Endothelial cell (in vitro differentiated cells): ENCODE measurements around the gene SRXN1. TPM values are rescaled to one million over a fixed set of nuclear protein-coding genes. Genes with fewer than 3 reads are reported as not detected.

Experiments
- DNase-seq: peaks from one replicate; pipeline ENCODE4 v3.0.0; 2021; ENCODE audit warnings: low spot score
- H3K27ac Mint-ChIP-seq: one replicate; pipeline ENCODE4 v1.8.0; 2021; ENCODE audit warnings: mixed read lengths, inconsistent platforms; ENCODE audit not compliant: unreplicated experiment
- H3K27me3 Mint-ChIP-seq: one replicate; pipeline ENCODE4 v1.8.0; 2021; ENCODE audit warnings: mild to moderate bottlenecking, moderate library complexity, mixed read lengths, inconsistent platforms; ENCODE audit not compliant: unreplicated experiment
- H3K36me3 Mint-ChIP-seq: one replicate; pipeline ENCODE4 v1.8.0; 2021; ENCODE audit warnings: mild to moderate bottlenecking, low read depth, mixed read lengths, inconsistent platforms; ENCODE audit not compliant: unreplicated experiment
- H3K4me1 Mint-ChIP-seq: one replicate; pipeline ENCODE4 v1.8.0; 2021; ENCODE audit warnings: mild to moderate bottlenecking, mixed read lengths, inconsistent platforms; ENCODE audit not compliant: unreplicated experiment
- H3K4me3 Mint-ChIP-seq: one replicate; pipeline ENCODE4 v1.8.0; 2021; ENCODE audit warnings: mild to moderate bottlenecking, mixed read lengths, inconsistent platforms; ENCODE audit not compliant: unreplicated experiment
- H3K9me3 Mint-ChIP-seq: one replicate; pipeline ENCODE4 v1.8.0; 2021; ENCODE audit warnings: mixed read lengths, inconsistent platforms; ENCODE audit not compliant: unreplicated experiment
- total RNA-seq: library from RNA; stranded (reverse); fragmentation: NEBNext Ultra II Directional; extraction: Animal tissue kit (Norgen Biotek cat#: 25700); gene quantifications from one replicate; pipeline ENCODE4 v1.2.1, GENCODE V29; 2021; ENCODE audit not compliant: unreplicated experiment
- TF ChIP-seq, protein P1 (sequence below): fragments of 200-600 bp; sonication (generic); IDR thresholded peaks from one replicate; pipeline ENCODE4 v1.5.0; 2021; ENCODE audit warnings: antibody characterized with exemption; ENCODE audit not compliant: unreplicated experiment

Gene SRXN1
- total RNA-seq, 1 donor from 2014 or later, result 4.1 TPM

DNA sequence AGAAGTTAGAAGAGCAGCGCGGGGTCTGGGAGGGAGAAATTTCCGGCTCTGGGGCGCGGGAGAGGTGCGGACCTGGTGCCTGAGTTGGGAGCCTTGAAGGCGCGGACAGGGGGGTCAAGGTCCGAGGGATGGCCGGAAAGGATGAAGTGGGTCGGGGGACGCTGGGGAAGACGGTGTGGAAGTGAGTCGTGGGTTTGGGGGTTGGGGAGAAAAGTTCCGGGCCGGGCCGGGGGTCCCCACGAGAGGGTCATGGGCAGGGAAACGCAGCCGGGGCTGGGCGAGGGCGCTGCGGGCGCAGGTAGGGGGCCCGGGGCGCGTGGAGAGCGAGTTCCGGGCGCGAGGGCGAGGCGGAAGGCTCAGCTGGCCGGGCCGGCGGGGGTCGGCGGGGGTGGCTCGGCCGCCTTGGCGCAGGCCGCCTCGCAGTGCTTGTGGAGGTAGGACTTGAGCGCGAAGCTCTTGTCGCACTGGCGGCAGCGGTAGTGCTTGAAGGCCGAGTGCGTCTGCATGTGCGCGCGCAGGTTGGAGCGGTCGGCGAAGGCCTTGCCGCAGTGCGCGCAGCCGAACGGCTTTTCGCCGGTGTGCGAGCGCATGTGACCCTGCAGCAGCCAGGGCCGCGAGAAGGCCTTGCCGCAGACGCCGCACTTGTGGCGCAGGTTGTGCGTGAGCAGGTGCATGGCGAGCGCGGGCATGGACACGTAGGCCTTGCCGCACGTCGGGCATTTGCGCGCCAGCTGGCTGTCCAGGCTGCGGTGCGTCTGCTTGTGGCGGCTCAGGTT lies 10.5 kb upstream of the SRXN1 start:
- H3K27me3 Mint-ChIP-seq, result peaks cover 22% of the 10 kb centered on the region
- TF ChIP-seq, protein P1, sequence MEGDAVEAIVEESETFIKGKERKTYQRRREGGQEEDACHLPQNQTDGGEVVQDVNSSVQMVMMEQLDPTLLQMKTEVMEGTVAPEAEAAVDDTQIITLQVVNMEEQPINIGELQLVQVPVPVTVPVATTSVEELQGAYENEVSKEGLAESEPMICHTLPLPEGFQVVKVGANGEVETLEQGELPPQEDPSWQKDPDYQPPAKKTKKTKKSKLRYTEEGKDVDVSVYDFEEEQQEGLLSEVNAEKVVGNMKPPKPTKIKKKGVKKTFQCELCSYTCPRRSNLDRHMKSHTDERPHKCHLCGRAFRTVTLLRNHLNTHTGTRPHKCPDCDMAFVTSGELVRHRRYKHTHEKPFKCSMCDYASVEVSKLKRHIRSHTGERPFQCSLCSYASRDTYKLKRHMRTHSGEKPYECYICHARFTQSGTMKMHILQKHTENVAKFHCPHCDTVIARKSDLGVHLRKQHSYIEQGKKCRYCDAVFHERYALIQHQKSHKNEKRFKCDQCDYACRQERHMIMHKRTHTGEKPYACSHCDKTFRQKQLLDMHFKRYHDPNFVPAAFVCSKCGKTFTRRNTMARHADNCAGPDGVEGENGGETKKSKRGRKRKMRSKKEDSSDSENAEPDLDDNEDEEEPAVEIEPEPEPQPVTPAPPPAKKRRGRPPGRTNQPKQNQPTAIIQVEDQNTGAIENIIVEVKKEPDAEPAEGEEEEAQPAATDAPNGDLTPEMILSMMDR, result no peak
- no peaks in the 10 kb centered on the region for H3K9me3 Mint-ChIP-seq
- peaks cover 22% of the 10 kb centered on the region for H3K4me1 Mint-ChIP-seq
- peaks cover 8% of the 10 kb centered on the region for H3K36me3 Mint-ChIP-seq
- H3K27ac Mint-ChIP-seq, result no peak overlapping the region
- H3K4me3 Mint-ChIP-seq, result peak overlapping the region; percentile 62
- DNase-seq, result peak; percentile 34

DNA sequence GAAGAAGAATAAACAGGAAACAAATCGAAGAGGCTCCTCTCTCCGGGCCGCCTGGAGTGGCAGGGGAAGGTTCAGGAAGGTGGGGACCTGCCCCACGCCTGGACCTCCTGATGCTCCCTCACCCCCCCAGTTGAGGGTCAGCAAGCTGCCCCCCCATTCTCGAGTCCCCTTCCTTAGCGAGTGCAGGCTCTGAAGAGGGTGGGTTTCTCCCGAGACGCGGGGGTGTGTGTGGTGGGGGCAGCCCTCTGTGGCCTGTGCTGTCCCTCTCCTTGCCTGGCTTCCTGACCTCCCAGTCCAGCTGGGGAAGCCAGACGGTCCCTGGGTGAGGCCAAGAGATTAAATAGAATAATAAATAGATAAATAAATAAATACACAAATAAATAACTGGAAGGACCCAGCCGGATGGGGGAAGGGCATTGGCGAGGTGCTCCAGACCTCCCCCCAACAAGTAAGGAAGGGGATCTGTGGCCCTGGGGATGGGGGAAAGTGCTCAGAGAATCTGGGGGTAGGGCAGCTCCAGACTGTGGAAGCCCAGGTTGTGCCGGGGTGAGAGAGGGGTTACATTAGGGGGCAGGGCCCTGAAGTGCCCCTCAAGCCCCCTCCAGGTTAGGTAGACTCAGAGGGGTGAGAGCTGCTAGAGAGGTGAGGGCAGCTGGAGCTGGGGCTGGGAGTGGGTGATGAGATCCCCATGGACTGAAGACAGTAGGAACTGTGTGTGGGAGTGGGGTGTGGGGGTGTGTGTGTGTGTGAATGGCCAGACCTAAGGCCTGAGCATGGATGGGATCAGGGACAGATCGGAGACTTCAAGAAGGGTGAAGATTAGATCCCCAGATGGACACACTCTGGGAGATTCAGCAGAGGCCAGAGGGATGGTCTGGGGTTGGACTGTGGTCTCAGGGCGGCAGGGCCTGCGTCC lies 9.5 kb upstream of the SRXN1 start:
- Mint-ChIP-seq H3K4me1 (peaks cover 29% of the 10 kb centered on the region), H3K27me3 (peaks cover 18% of the 10 kb centered on the region)
- TF ChIP-seq, protein P1, result no peak

DNA sequence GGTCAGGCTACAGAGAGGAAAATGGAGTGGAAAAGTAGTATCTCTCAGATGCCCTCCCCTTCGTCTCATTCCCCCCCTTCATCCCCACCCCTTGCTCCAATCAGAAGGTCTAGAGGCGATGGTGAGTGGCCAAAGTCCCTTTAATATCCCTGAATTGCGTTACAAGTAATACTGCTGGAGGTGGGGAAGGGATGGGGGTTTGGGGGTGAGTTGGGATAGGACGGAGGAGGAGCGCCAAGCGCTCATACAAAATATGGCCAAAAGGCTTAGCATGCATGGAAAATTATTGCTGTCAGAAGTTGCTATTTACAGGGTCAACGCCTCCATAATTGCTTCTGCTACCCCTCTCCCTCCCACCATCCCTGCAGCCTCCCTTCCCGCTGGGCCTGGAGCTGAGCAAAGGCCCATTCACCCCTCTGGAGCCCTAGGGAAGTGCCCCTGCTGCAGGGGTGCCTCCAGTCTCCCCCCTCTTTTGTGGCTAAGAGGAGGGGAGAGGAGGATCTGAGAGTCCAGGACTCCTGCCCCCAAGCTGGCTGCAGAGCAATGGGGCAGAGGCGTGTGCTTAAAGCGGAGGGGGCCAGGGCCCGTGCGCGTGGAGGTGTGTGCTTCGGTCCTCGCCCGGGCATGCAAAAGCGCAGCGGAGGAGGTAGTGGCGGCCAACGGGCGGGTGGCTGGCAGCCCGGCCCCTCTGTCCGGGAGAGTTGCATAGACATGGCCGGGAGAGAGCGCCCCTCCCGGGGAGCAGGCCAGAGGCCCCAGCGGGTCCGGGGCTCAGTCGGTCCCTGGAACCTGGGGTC lies 8.7 kb upstream of the SRXN1 start:
- no peaks in the 10 kb centered on the region for H3K9me3 Mint-ChIP-seq
- DNase-seq, result no peak
- H3K36me3 Mint-ChIP-seq, result peaks cover 8% of the 10 kb centered on the region
- no peak overlapping the region for H3K4me3 Mint-ChIP-seq
- peaks cover 29% of the 10 kb centered on the region for H3K4me1 Mint-ChIP-seq
- H3K27me3 Mint-ChIP-seq, result peaks cover 19% of the 10 kb centered on the region
- TF ChIP-seq, protein P1, result no peak
- no peak overlapping the region for H3K27ac Mint-ChIP-seq

More for the DNA sequence above, 9.5 kb upstream of the SRXN1 start:
- no peak for DNase-seq
- no peaks in the 10 kb centered on the region for H3K9me3 Mint-ChIP-seq
- H3K36me3 Mint-ChIP-seq, result peaks cover 8% of the 10 kb centered on the region
- H3K4me3 Mint-ChIP-seq, result peak overlapping the region; percentile 62
- H3K27ac Mint-ChIP-seq, result peak overlapping the region; percentile 48

- Mint-ChIP-seq H3K4me3 (no peak overlapping the region), H3K27ac (peak overlapping the region; percentile 15), H3K36me3 (peaks cover 8% of the 10 kb centered on the region), H3K27me3 (peaks cover 16% of the 10 kb centered on the region), H3K9me3 (no peaks in the 10 kb centered on the region), H3K4me1 (peaks cover 35% of the 10 kb centered on the region)
- TF ChIP-seq, protein P1, result no peak
- DNase-seq, result no peak
These were observed 5.8 kb upstream of the SRXN1 start for GRCh38 chr20:658731-659291.
